Measurements from ENCODE around the gene EBPL. TPM values are rescaled to one million over a fixed set of nuclear protein-coding genes. Genes with fewer than 3 reads are reported as not detected.

EBPL gene
- 54.7 and 57.0 TPM in 2 replicates for total RNA-seq

DNA sequence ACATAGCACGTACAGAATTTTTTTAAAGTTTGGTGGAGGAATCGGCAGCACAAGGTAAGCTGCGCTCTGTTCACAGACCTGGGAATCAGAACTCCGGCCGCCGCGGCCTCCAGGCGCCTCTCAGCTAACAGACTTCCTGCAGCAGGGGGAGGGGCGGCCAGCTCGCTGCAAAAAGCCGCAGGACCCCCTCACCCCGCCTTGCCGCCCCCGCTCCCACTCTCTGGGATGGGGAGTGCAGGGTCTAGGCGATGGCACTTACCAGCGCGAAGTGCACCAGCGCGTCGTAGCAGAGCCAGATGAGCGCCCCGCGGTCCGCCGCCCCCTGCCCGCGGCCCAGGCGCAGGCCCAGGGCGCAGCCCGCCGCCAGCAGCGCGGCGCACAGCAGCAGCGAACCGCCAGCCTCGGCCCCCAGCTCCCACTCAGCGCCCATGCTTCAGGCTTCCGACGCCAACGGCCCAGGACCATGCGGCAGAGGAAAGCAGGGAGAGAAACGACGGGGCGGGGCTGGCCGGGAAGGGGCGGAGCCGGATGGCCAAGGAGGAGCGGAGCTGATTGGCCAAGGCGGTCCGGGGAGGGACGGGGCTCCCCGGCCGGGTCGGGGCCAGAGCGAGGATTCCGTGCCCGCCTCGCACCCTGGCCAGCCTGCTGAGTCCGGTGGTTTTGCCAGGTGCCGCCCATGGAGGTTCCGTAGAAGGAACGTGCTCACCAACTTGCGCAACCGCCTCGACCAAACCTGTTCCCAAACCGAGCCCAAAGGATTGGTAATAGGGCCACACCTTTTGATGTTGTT lies at the start of gene EBPL:
Gene EBPL (minus strand): TSS at position 492 of the 790 bp plus-strand sequence. CDS start 62 bp downstream, at position 430.

DNA sequence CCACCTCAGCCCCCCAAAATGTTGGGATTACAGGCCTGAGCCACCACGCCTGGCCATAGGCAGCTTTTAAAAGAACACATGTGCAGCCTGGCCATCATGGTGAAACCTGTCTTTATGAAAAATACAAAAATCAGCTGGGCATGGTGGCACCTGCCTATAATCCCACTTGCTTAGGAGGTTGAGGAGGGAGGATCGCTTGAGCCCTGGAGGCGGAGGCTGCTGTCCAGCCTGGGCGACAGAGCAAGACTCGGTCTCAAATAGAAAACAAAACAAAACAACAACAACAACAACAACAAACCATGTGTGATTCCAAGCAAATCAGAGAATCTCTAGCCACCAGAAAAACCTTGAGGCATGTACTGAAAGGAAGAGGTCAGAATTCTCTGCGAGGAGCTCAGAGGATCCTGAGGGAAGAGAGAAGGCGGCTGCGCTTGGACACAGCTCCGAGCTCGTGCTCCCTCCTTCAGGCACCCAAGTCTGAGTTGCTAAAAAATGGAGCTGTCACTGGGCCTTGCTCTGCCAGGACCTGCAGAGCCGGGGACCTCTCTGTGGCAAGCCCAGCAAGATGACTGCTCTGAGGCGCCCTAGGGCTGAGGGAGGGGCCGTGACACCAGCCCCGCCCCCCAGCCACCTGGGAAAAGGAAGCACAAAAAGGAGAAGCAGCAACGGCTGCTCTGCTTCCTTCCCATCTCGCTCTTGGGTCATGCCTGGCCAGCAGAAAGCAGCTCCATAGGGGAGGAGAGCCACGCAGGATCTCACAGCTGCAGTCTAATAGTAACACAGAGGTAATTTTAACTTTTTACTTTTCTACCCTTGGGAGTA lies 63.2 kb downstream of the EBPL start, which contains the start of gene ARL11:
Gene ARL11 (plus strand): TSS at position 677 of the 822 bp plus-strand sequence. CDS start 1,941 bp downstream, outside the sequence.

Other genes with a start within 250 kb of the EBPL start
- gene CAB39L, start 247.4 kb downstream of the EBPL start, total RNA-seq, result 10.6 and 18.2 TPM in 2 replicates
- 10.6 and 21.1 TPM in 2 replicates for gene SETDB2, start 247.2 kb downstream of the EBPL start, total RNA-seq
- 19.8 and 32.9 TPM in 2 replicates for gene PHF11, start 195.5 kb downstream of the EBPL start, total RNA-seq
- 24.1 and 39.7 TPM in 2 replicates for gene RCBTB1, start 105.9 kb downstream of the EBPL start, total RNA-seq
- gene ARL11, start 63.0 kb downstream of the EBPL start, total RNA-seq, result not detected in 2 replicates
- gene KPNA3, start 101.2 kb upstream of the EBPL start, total RNA-seq, result 30.6 and 43.1 TPM in 2 replicates
- 3.1 and 3.9 TPM in 2 replicates for gene SPRYD7, start 244.9 kb upstream of the EBPL start, total RNA-seq